Endodermal cell (in vitro differentiated cells): ENCODE data around the gene SOHLH1. TPM values are rescaled to one million over a fixed set of nuclear protein-coding genes. Genes with fewer than 3 reads are reported as not detected.

Experiments
- DNase-seq: peaks from one replicate; pipeline ENCODE4 v3.0.0-alpha.2; 2017
- H3K27ac ChIP-seq: 2 replicates; pipeline ENCODE4 v1.5.1; 2013; ENCODE audit warnings: mild to moderate bottlenecking, low read depth, low read length, moderate library complexity
- H3K27me3 ChIP-seq: 2 replicates; pipeline ENCODE4 v1.6.1; 2013; ENCODE audit warnings: mild to moderate bottlenecking, low read length, moderate library complexity; ENCODE audit not compliant: insufficient read depth, control insufficient read depth, poor library complexity, severe bottlenecking
- H3K36me3 ChIP-seq: 2 replicates; pipeline ENCODE4 v1.7.0; 2013; ENCODE audit warnings: mild to moderate bottlenecking, low read length, moderate library complexity; ENCODE audit not compliant: control insufficient read depth, insufficient read depth
- H3K4me1 ChIP-seq: one replicate; pipeline ENCODE4 v1.7.0; 2013; ENCODE audit warnings: low read length; ENCODE audit not compliant: control insufficient read depth, insufficient read depth
- H3K4me3 ChIP-seq: 2 replicates; pipeline ENCODE4 v1.5.1; 2013; ENCODE audit warnings: mild to moderate bottlenecking, low read length, moderate library complexity
- H3K9ac ChIP-seq: 2 replicates; pipeline ENCODE4 v1.6.1; 2013; ENCODE audit warnings: mild to moderate bottlenecking, low read length, moderate library complexity; ENCODE audit not compliant: poor library complexity, severe bottlenecking; ENCODE audit errors: extremely low read depth
- H3K9me3 ChIP-seq: 2 replicates; pipeline ENCODE4 v1.6.1; 2013; ENCODE audit warnings: mild to moderate bottlenecking, low read length, moderate library complexity; ENCODE audit not compliant: control insufficient read depth
- H3K27ac Mint-ChIP-seq: 2 replicates; pipeline ENCODE4 v1.8.0; 2020; ENCODE audit warnings: mixed read lengths
- H3K27me3 Mint-ChIP-seq: 2 replicates; pipeline ENCODE4 v1.8.0; 2021; ENCODE audit warnings: mild to moderate bottlenecking, mixed read lengths; ENCODE audit not compliant: insufficient read depth
- H3K36me3 Mint-ChIP-seq: 2 replicates; pipeline ENCODE4 v1.8.0; 2020; ENCODE audit warnings: low read depth, mixed read lengths
- H3K4me1 Mint-ChIP-seq: 2 replicates; pipeline ENCODE4 v1.8.0; 2020; ENCODE audit warnings: mixed read lengths
- H3K4me3 Mint-ChIP-seq: 2 replicates; pipeline ENCODE4 v1.8.0; 2020; ENCODE audit warnings: mild to moderate bottlenecking, moderate library complexity, mixed read lengths
- H3K9me3 Mint-ChIP-seq: 2 replicates; pipeline ENCODE4 v1.8.0; 2020; ENCODE audit warnings: mild to moderate bottlenecking, mixed read lengths
- CTCF ChIP-seq: fragments of 200-600 bp; sonication (generic); conservative IDR thresholded peaks from 2 replicates; pipeline ENCODE4 v1.5.0; 2021; ENCODE audit warnings: antibody characterized with exemption, mild to moderate bottlenecking
- WGBS, 2 experiments: methylation state at CpG; one replicate each; pipeline versions ENCODE4 v1.1.5 to v1.1.7; 2013; ENCODE audit warnings: missing lambda C conversion rate in 2 of 2, mixed read lengths in 1 of 2; ENCODE audit not compliant: insufficient coverage in 1 of 2, insufficient read length in 1 of 2; 5-methylcytosine and 5-hydroxymethylcytosine counted together
- total RNA-seq, 2 donors: library from RNA; stranded (reverse); fragmentation: NEBNext Ultra II Directional in 1 of 2; extraction: Animal tissue kit (Norgen Biotek cat#: 25700) in 1 of 2; gene quantifications; 2 replicates in 1 of 2; 3 replicates in 1 of 2; pipeline ENCODE4 v1.2.1, GENCODE V29; 2021

Gene SOHLH1
- total RNA-seq, 2 donors from 2014 or later: not detected

DNA sequence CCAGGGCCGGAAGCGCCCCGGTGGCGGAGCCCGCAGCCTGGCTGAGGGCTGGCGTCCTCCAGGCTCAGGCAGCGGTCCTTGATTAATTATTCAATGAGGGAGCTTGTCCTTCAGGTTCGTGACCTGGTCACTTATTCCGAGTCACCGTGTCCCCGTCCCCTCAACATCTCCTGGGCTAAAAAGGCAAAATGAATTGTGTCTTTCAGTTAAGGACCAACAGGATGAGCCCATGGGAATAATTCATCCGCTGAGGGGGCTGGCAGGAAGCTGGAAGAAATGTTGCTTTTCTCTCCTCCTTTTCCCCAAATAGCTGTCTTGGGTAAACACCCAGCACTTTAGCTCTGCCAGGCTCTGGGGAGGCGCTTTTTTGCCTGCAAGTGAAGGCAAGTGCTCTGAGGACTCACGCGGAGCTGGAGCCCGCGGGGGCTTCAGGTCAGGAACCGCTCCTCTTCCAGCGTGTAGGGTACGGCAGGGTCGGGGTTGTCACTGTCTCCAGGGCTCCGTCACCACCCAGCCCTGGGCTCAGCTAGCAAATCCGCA, 15.8 kb upstream of the SOHLH1 start:
- no peak for DNase-seq
- no peaks in the 10 kb centered on the region for H3K9me3 ChIP-seq
- H3K27ac Mint-ChIP-seq: no peak overlapping the region
- H3K4me3 Mint-ChIP-seq: peak overlapping the region; percentile 13
- no peaks in the 10 kb centered on the region for H3K36me3 ChIP-seq
- H3K4me1 ChIP-seq: no peaks in the 10 kb centered on the region
- no peaks in the 10 kb centered on the region for H3K9me3 Mint-ChIP-seq
- H3K36me3 Mint-ChIP-seq: no peaks in the 10 kb centered on the region
- no peak overlapping the region for H3K27ac ChIP-seq
- WGBS, 2 experiments: 42 to 48% methylated on average over 14 to 23 of the region's 23 CpGs
- no peaks in the 10 kb centered on the region for H3K4me1 Mint-ChIP-seq
- no peak for TF ChIP-seq CTCF
- no peak overlapping the region for H3K4me3 ChIP-seq
- H3K27me3 ChIP-seq: peaks cover 40% of the 10 kb centered on the region
- H3K27me3 Mint-ChIP-seq: peaks cover 28% of the 10 kb centered on the region
- H3K9ac ChIP-seq: no peak overlapping the region

GRCh38 chr9:135714242-135715055, 15.2 kb upstream of the SOHLH1 start:
- no peak for TF ChIP-seq CTCF
- Mint-ChIP-seq H3K36me3 (no peaks in the 10 kb centered on the region), H3K27ac (no peak overlapping the region), H3K4me3 (peak overlapping the region; percentile 13), H3K4me1 (no peaks in the 10 kb centered on the region), H3K27me3 (peaks cover 28% of the 10 kb centered on the region), H3K9me3 (no peaks in the 10 kb centered on the region)
- Histone ChIP-seq H3K9ac (no peak overlapping the region), H3K36me3 (no peaks in the 10 kb centered on the region), H3K4me3 (no peak overlapping the region), H3K27ac (no peak overlapping the region), H3K4me1 (no peaks in the 10 kb centered on the region), H3K27me3 (peaks cover 40% of the 10 kb centered on the region), H3K9me3 (no peaks in the 10 kb centered on the region)
- peak; percentile 90 for DNase-seq
- 3 to 7% methylated on average over 12 to 103 of the region's 103 CpGs for WGBS, 2 experiments

GRCh38 chr9:135712613-135713295, 13.5 kb upstream of the SOHLH1 start:
- no peak overlapping the region for H3K27ac Mint-ChIP-seq
- peaks cover 28% of the 10 kb centered on the region for H3K27me3 Mint-ChIP-seq
- TF ChIP-seq CTCF: no peak
- Histone ChIP-seq H3K4me3 (no peak overlapping the region), H3K36me3 (no peaks in the 10 kb centered on the region), H3K4me1 (no peaks in the 10 kb centered on the region), H3K27ac (no peak overlapping the region), H3K9ac (no peak overlapping the region), H3K27me3 (peaks cover 40% of the 10 kb centered on the region), H3K9me3 (no peaks in the 10 kb centered on the region)
- H3K4me1 Mint-ChIP-seq: no peaks in the 10 kb centered on the region
- no peaks in the 10 kb centered on the region for H3K36me3 Mint-ChIP-seq
- H3K9me3 Mint-ChIP-seq: no peaks in the 10 kb centered on the region
- 75 to 76% methylated on average over 14 to 15 of the region's 16 CpGs for WGBS, 2 experiments
- DNase-seq: no peak
- peak overlapping the region; percentile 18 for H3K4me3 Mint-ChIP-seq
